Loucy (cell line): ENCODE measurements around the gene NHS.

Experiments used
- CTCF ChIP-seq: fragments of 200-600 bp; sonication (generic); conservative IDR thresholded peaks from 2 replicates; pipeline ENCODE4 v1.5.1; 2014; ENCODE audit warnings: mild to moderate bottlenecking, antibody characterized with exemption, low read length
- EZH2phosphoT487 ChIP-seq: fragments of 200-600 bp; IDR thresholded peaks from 2 replicates; pipeline ENCODE4 v1.6.1; 2018; ENCODE audit warnings: antibody characterized with exemption, mild to moderate bottlenecking, moderate library complexity, borderline replicate concordance

- TF ChIP-seq CTCF (no peak), EZH2phosphoT487 (no peak)
These were observed 106.1 kb downstream of the NHS start for GRCh38 chrX:17481086-17481485.
